ENCODE results near the gene ZNF593.

- TF ChIP-seq RB1 (IDR thresholded peaks at IDR 0.05; ENCODE audit: borderline replicate concordance) = no peak
- no peak for TF ChIP-seq RCOR1 (conservative IDR thresholded peaks at IDR 0.05; ENCODE audit: low read depth, low read length)
- no peak for TF ChIP-seq HCFC1 (IDR thresholded peaks at IDR 0.05; ENCODE audit: low read length)
- no peak for TF ChIP-seq HDGF (IDR thresholded peaks at IDR 0.05)
- TF ChIP-seq CTCF (IDR thresholded peaks at IDR 0.05 in 2 of 3, conservative IDR thresholded peaks at IDR 0.05 in 1 of 3; ENCODE audit: control insufficient read depth in 2 of 3, extremely low read depth in 1 of 3, insufficient read depth in 1 of 3, low read depth in 3 of 3, low read length in 3 of 3) = no peak
- TF ChIP-seq ESRRA (IDR thresholded peaks at IDR 0.05; ENCODE audit: low read length) = no peak
- no peak for TF ChIP-seq DPF2 (IDR thresholded peaks at IDR 0.05)
- no peak for TF ChIP-seq EZH2 (IDR thresholded peaks at IDR 0.05; ENCODE audit: borderline replicate concordance, control insufficient read depth, low read depth, low read length)
- no peak for TF ChIP-seq CEBPZ (IDR thresholded peaks at IDR 0.05; ENCODE audit: low read depth, low read length)
- no peak for TF ChIP-seq FOXK2 (IDR thresholded peaks at IDR 0.05)
- no peak for TF ChIP-seq NR2C2 (IDR thresholded peaks at IDR 0.05; ENCODE audit: borderline replicate concordance, control insufficient read depth, insufficient read length, low read depth)
- TF ChIP-seq POLR2AphosphoS5 (IDR thresholded peaks at IDR 0.05; ENCODE audit: low read length) = no peak
- TF ChIP-seq ZNF592 (IDR thresholded peaks at IDR 0.05) = no peak
Observed at GRCh38 chr1:26170472-26170821, 739 bp downstream of the ZNF593 start.
